ENCODE results near the gene TAAR5.
"Not testable (repeated sequence)": the region's sequence is repeated elsewhere in the genome, so short reads cannot be mapped to it uniquely, and the experiment has no call there.

TAAR5 gene

DNA sequence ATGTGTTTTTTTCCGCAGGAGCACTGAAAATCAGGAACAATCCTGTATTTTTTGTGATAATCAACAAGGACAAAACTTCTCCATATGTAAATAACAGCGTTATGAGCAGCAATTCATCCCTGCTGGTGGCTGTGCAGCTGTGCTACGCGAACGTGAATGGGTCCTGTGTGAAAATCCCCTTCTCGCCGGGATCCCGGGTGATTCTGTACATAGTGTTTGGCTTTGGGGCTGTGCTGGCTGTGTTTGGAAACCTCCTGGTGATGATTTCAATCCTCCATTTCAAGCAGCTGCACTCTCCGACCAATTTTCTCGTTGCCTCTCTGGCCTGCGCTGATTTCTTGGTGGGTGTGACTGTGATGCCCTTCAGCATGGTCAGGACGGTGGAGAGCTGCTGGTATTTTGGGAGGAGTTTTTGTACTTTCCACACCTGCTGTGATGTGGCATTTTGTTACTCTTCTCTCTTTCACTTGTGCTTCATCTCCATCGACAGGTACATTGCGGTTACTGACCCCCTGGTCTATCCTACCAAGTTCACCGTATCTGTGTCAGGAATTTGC is 19.2 kb downstream of the TAAR5 start, which contains the start of gene TAAR6:
Gene TAAR6, plus strand, starts transcription at position 102 of the 557 bp plus-strand sequence. Its CDS starts 0 bp downstream, at position 102.
- DNase-seq (ENCODE audit: low read depth) = no peak

GRCh38 chr6:132569170-132569569 is 20.4 kb downstream of the TAAR5 start:
- no peak for DNase-seq (ENCODE audit: low read depth)

GRCh38 chr6:132568611-132569010 is 20.9 kb downstream of the TAAR5 start:
- no peak for DNase-seq (ENCODE audit: low read depth)

GRCh38 chr6:132567566-132567965 is 22.0 kb downstream of the TAAR5 start:
- no peak for DNase-seq (ENCODE audit: low read depth)

DNA sequence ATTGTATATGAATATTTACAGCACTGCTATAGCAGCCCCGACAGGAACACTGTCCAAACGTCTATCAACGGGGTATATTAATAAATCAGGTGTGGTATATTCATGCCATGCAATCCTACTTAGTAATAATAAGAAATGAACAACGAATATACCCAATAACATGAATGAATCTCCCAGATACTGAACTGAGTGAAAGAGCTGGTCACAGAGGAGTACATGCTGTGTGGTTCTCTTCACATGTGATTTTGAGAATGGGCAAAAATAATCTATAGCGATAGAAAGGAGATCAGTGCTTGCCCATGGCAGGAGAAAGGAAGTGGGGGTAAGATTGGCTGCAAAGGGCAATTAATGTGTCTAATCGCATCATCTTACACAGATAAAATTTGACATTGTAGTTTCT is 23.1 kb downstream of the TAAR5 start:
- no peak for DNase-seq (ENCODE audit: low read depth)

DNA sequence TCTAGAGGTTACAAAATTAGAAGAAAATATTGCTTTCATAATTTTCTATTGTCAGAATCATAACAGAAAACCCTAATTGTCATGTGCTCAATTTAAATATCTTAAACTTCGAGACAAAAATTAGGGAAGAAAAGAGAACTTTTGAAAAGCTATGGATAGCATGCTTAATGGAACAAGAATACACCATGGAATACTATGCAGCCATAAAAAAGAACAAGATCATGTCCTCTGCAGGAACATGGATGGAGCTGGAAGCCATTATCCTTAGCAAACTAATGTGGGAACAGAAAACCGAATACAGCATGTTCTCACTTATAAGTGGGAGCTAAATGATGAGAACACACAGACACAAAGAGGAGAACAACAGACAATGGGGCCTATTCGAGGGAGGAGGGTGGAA is 29.5 kb downstream of the TAAR5 start:
- DNase-seq (ENCODE audit: low read depth) = not testable (repeated sequence)

DNA sequence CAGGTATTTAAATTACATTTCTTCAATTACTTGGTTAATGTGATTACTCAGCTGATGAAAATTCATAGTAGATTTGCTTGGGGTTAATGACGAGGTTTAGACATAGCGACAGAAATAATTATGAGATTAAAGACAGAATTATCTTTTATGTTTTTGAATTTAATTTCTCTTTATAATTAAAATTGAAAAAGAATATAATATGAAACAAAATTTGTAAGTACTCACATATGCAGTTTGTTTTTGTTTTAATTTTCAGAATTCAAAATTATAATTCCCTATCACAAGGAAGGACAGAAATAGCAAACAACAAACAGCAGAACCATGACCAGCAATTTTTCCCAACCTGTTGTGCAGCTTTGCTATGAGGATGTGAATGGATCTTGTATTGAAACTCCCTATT is 37.2 kb downstream of the TAAR5 start, which contains the start of gene TAAR8:
Gene TAAR8, plus strand, starts transcription at position 301 of the 400 bp plus-strand sequence. Its CDS starts 21 bp downstream, at position 322.
- DNase-seq (ENCODE audit: low read depth) = no peak

DNA sequence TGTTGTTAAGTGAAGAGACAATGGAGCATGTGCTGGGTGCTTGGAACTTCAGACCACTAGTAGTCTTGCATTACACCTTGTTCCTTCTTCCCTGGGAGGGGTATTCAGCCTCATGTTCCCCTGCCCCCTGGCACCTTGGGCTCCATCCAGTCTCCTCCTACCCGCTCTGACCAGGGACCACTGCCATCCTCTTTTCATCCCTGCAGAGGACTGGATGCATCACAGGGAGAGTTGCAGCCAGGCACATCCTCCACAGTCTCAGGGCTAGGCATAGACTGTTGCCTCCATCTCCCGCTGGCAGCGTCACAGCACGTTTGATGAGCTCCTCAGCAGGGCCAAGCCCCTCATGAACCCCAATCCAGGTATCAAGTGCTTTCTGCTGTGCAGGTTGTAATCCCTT is 38.3 kb downstream of the TAAR5 start:
- no peak for DNase-seq (ENCODE audit: low read depth)

DNA sequence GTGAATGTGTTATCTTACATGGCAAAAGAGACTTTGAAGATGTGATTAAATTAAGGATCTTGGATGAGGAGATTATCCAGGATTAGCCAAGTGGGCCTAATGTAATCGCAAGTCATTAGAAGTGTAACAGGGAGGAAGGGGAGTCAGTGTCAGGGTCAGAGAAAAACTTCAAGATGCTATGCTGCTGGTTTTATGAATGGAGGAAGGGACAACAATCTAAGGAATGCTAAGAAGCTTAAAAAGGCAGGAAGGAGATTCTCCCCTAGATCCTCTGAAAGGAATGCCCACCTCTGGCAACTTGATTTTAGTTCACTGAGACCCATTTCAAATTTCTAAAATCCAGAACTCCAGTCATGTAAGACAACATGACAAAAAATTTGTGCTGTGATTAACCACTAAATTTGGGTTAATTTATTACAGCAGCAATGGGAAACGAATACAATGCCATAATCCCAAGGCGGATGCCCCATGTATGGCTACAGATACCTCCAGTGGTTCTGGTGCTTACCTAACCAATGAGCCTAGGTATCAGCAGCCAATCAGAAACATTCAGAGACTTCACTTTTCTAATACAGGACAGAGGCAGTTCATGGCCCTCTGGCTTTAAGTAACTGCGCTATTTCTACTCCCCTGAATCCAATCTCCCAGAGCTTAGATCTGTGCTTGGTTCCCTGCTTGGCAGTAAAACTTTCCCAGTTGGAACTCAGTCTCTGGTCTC is 40.6 kb downstream of the TAAR5 start:
- DNase-seq (ENCODE audit: low read depth) = no peak

GRCh38 chr6:132544826-132545225 is 44.7 kb downstream of the TAAR5 start:
- DNase-seq (ENCODE audit: low read depth) = no peak

All from stimulated activated CD8-positive, alpha-beta memory T cell treated with anti-CD3 and anti-CD28 coated beads, Interleukin-15, amount 100 ng/mL, for 1 hour (primary cell).